SKM-1 treated with dmso at 0.1 percent for 144 hours (cell line): ENCODE results near the gene OTULINL.
A peak's percentile ranks its signal among the peaks of the same experiment; 100 is the strongest.
"Not testable (repeated sequence)": the region's sequence is repeated elsewhere in the genome, so short reads cannot be mapped to it uniquely, and the experiment has no call there.

Source experiments
- DNase-seq: peaks from one replicate; lab custom pipeline; 2025; ENCODE audit not compliant: unreplicated experiment; lab: John Stamatoyannopoulos, UW

Gene OTULINL

DNA sequence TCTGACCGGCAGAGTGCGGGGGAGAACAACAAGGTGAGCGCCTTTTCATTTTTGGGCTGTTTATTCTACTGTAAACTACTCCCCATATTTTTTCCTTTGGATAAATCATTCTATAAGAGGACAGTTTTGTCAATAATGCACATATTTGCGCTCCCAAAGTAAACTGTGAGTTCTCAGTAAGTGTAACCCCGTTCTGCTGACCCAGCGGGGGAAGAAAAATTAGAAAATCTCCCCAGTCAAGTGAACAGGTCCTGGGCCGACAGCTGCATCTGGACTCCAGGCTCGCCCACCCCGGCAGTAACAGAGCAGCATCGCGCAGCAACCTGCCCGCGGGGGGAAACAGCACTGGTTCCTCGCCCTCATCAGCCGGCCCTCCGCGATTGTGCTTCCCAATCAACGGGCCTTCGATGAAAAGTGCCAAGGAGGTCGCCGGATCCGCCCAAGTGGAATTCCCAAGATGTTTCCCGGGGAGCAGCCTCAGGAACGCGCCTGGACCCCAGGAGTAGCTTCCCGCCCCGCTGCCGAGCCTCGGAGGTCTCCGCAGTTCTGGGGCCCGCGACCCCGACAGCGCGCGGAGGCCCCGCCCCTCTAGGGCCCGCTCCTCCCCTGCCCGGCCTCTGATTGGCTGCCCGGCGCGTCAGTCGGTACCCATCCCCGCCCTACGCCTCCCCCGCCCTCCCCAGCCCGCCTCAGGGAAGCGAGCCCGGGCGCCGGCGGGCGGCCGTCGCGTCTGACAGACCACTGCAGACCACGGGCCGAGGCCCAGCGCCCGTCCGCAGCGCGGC lies at the start of gene OTULINL:
OTULINL (plus strand) TSS at position 687 of the 785 bp plus-strand sequence. CDS start 103 bp downstream, outside the sequence.
- DNase-seq: peak; percentile 54

DNA sequence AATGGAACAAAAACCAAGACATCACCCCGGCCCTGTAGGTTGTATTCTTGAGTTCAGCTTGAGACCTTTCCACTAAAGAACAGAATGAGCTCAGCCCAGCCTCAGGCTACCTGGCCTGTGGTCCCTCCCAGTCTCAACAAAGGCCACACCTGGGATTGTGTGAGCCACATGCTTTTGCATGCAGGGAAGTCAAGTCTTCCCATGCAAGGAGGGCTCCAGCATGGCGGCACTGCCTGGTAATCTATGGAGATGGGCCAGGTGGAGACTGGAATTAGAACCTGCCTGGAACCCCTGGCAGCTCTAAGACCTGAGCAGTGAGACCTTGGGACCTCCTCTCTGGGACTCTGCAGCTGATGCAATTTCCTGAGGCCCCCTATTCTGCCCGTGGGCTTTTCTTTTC lies 49.4 kb upstream of the OTULINL start:
- no peak for DNase-seq

DNA sequence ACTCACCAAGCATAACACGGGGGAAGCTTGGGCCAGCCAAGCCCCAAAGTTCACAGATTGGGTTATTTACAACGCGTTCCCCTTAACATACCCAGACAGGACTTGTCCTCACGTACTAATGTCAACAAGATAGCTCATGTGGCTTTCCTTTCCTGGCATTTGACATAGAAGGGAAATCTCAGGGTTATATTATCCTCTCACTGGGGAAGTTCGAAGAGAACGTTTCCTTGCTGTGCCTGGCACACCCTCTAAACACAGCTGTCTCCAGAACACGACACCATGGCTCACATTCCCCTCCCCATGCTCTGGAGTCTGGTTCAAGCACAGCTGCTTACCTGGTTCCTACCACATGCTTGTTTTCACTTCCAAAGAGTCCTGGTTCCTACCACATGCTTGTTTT lies 46.8 kb upstream of the OTULINL start:
- no peak for DNase-seq

DNA sequence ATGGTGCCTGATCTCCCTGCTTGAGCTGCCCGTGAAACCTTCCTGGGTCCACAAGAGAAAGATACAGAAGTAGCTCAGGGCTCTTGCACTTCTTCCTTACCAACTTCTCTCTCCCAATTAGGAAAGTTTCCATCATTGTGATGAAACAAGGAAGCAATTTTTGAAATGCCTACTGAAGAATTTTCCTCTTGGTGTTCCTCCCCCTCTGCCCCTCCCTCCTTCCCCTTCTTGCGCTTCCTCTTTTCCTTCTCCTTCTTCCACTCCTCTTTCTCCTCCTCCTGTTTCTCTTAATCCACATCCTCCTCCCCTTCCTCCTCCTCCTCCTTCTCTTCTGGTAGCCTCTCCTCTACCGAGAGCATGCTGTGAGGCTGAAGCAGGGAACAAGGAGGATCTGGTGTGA lies 36.3 kb upstream of the OTULINL start:
- DNase-seq: peak; percentile 86

DNA sequence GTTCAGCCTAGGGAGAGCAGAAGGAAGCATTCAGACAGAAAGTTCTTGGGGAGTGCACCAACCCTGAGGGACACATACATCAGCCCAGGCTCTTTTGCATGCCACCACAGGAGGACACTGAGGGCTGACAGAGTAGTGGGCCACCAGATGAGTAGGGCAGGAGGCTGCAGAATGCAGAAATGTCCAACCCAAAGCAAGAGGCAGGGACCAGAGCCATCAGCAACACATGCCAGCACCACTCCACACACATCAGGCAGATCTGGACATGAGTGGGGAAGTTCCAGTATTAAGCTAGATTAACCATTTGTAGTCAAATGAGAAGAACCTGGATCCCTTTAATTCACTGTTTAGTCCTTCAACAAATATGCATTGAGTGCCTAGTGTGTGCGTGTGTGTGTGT lies 35.7 kb upstream of the OTULINL start:
- DNase-seq: no peak

DNA sequence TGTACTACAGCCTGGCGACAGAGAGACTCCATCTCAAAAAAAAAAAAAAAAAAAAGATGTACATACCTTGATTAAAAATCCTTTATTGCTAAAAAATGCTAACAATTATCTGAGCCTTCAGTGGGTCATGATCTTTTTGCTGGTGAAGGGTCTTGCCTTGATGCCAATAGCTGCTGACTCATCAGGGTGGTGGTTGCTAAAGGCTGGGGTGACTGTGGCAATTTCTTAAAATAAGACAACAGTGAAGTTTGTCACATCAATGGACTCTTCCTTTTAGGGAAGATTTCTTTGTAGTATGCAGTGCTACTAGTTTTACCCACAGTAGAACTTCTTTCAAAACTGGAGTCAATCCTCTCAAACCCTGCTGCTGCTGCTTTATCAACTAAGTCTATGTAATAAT lies 33.9 kb upstream of the OTULINL start:
- DNase-seq: no peak

DNA sequence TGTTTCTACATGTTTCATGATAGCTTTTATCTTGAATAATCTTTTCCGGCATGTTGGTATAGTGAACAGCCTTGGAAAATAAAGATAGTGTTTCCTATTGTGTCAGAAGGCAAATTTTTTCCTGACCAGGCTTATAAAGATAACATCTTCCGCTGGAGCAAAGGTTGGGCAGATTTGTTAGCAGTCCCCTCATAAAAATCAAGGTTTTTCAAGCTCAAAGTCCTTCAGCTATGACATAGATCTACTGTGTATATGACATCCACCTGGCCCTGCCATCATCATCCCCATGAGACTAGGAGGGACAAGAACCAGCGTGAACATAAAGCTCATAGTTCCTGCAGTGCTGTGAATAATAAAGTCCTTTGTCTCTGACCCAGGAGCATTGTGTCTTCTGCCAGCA lies 30.4 kb upstream of the OTULINL start:
- no peak for DNase-seq

DNA sequence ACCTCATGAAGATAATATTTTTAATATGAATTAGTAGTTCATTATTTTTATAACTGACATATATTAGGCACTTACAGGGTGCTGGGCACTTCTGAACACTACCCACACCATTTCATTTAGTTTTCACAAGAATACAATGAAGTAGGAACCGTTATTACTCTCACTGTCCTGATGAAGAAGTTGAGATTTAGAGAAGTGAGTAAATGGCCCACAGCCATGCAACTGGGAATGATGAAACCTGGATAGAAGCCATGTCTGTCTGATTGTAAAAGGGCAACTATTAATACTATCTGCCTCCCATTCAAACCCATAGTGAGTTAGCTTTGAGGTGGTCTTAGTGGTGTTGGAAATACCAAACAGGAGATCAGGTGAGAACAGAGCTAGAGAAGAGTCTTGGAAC lies 29.6 kb upstream of the OTULINL start:
- DNase-seq: peak; percentile 36

DNA sequence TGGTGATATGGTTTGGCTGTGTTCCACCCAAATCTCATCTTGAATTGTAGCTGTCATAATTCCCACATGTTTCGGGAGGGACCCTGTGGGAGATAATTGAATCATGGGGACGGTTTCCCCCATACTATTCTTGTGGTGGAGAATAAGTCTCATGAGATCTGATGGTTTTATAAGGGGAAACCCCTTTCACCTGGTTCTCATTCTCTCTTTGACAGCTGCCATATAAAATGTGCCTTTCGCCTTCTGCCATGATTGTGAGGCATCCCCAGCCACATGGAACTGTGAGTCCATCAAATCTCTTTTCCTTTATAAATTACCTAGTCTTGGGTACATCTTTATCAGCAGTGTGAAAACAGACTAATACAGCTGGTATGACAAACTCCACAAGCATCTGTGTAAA lies 27.3 kb upstream of the OTULINL start:
- DNase-seq: not testable (repeated sequence)

DNA sequence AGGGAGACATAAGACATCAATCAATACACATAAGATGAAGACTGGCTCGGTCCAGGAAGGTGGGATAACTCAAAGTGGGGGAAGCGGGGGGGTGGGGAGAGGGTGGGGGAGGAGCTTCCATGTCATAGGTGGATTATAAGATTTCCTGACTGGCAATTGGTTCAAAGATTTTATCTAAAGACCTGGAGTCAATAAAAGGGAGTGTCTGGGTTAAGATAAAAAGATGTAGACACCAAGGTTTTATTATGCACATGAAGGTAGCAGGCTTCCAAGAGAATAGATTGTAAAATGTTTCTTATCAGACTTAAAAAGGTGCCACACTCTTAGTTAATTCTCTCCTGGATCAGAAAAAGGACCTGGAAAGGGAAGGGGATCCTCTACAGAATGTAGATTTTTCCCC lies 25.6 kb upstream of the OTULINL start:
- DNase-seq: no peak

DNA sequence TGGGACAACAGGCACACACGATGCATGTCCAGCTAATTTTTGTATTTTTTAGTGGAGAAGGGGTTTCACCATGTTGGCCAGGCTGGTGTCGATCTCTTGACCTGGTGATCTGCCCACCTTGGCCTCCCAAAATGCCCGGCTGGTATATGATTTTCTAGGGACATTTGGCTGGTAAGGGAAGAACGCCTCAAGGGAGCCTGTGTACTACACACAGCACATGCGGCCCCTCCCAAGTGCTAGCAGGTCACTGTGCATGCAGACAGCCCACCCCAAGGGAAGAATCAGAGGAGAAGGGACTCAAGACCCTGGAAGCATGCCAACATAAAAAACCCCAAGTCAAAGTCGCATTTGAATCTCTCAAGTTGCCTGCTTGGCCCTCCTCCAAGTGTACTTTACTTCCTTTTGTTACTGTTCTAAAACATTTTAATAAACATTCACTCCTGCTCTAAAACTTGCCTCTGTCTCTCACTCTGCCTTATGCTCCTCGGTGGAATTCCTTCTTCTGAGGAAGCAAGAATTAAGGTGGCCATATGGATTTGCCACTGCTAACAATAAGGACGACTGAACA lies 24.3 kb upstream of the OTULINL start:
- no peak for DNase-seq

DNA sequence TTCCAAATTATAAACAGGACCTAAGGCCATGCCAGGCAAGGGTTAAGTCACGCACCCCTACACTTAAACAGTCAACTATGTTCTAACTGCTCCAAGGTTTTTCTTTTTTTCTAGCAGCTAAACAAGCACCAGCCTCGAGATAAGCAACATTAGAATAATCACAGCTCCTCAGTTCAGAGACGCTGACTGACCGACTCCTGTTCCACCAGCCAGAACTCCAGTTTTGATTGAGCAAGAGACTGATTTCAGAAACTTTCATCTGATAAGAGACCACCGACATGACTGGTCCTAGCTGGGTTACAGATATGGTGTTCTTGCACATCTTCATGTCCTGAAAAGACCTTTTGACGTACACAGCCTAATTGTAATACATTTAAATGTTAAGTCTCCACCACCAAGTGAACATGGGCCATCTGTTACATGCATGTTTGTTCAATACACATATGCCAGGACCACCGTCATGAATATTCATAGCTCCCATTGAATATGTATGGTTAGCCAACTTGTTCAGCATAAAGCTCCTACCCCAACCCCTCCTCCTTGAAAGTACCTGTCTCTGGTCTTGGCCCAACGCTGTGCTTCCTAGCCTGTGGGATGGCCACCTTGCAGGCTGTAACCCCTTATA lies 23.7 kb upstream of the OTULINL start:
- peak; percentile 21 for DNase-seq

DNA sequence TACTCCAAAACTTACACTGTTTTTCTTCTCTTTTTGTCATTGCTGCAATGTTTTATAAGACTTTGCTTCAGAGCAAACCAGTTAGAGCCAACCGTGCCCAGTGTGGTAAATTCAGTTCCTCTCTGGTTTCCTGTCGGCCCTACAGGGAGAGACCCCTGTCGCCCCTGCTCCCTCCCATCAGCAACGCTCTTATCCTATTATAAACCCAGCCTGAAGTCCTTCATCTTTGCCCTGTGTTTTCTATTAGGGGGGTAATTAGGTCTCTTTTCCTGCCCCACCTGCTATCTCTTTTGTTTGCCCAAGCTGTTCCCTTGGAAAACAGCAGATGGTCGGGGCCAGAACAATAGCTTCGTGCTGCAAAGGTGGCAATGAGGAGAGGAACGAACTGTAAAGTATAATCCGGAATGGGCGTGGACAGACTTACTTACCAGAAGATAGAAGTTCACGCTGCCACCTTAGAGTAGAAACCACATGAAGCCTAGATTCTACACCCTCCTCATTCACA lies 21.4 kb upstream of the OTULINL start:
- peak; percentile 50 for DNase-seq

DNA sequence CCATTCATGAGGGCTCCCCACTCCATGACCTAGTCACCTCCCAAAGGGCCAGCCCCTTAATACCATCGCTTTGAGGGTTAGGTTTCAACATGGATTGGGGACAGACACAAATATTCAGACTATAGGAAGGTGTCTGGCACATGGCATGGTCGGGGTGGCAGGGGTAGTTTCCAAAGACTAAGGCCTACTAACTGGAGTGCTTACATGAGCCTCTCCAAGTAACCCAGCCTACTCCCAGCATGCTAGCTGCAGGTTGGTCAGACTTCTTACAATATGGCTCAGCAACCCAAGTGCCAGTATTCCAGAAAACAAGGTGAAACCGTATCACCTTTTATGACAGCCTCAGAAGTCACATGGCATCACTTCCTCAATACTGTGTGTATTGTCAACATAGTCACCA lies 19.9 kb upstream of the OTULINL start:
- DNase-seq: no peak

DNA sequence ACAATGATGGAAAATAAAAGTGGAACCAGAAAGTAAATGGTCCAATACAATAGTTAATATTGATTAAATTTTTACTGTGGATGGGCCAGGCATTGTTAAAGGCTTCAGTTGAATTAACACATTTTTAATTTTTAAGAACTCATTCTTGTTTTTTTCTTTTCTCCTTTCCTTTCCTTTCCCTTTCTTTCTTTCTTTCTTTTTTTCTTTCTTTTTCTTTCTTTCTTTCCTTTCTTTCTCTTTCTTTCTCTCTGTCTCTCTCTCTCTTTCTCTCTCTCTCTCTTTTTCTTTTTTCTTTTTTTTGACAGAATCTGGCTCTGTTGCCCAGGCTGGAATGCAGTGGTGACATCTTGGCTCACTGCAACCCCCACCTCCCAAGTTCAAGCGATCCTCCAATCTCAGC lies 13.3 kb upstream of the OTULINL start:
- DNase-seq: no peak

DNA sequence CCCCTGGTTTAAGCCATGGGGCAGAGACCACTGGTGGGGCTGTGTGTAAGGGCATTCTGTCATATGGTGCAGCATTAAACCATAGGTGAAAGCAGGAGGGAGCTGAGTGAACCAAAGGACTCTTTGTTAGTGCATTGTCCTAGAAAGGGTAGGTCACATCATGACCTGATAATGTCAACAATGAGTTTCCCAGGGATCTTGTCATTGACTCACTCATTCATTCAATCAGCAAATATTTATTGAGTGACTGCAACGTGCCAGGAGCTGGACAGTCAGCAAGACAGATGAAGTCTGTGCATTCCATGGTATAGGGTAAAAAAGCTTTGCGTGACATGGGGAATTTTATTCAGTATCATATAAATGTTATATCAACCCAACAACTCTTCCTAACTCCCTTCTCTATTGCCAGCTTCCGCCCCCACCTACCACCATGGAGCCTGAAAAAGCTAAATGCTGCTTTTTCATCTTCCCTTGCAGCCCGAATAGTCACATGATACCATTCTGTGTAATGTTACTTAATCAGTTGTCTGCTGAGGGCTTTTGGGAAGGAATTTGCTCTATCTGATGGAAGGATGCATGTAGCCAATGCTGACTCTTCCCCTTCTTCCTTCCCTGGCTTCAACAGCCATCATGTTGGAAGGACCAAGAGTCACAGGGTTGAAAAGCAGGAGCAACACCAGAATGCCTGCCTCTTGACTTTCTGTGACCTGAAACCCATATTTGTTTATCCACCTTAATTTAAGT lies 11.5 kb upstream of the OTULINL start:
- no peak for DNase-seq

DNA sequence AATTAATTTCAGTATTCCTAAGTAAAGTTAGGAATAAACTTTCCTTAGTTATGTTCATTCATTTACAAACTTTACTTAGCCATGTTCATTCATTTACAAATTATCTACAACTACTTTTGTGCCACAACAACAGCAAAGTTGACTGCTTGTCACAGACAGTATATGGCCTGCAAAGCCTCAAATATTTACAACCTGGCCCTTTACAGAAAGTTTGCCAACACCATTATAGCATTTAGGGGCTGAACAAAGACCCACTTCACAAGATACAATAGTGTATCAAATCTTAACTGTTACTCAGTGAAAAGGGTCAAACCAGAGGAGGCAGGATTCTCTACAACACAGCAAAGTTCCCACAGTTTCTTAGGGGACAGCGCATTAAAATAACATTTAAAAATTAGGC lies 9.7 kb upstream of the OTULINL start:
- DNase-seq: no peak

DNA sequence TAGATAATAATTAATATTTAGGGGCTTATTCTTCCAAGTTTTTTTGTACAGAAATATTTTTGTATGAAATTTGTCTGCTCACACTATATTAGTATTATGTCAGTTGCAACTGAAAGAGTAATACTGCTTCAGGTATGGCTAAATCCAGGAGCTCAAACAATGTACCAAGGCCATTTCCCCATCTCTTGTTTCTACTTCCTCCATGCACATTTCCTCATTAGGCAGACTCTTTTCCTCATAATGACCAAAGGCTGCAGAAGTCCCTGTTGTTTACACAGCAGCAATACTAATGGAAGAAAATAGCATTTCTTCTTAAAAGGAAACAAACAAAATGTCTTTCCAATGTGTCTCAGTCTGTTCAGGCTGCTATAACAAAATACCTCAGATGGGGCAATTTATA lies 9.2 kb upstream of the OTULINL start:
- DNase-seq: peak; percentile 61

DNA sequence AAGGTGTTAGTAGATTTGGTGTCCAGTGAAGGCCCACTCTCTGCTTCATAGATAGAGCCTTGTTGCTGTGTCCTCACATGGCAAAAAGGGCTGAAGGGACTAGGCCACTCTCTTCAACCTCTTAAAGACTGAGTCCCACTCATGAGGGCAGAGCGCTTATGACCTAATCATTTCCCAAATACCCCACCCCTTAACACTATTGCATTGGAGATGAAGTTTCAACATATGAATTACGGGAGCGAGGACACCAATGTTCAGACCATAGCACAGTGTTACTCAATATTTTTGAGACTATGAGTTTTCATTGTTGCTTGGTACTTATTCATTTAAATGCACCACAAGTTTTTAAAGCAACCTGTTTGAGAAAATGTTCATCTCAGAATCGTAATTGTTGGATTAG lies 8.8 kb upstream of the OTULINL start:
- no peak for DNase-seq

DNA sequence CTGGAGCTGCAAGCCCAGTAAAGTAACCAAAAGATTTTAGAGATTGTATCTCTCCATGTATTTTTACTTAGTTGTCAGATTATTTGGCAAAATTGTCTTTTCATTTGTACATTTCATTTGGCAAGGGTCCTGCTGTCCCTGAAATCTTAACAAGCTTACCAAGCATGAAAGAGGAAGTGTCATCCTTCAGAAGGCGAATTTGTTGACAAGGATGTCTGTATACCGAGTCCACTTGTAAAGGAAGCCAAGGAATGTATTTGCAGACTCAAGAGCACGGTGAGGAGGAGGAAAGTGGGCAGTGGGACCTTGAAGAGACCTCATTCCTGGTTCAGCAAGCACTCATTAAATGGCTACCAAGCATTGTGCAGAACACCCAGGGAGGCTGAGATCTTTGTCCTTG lies 7.5 kb upstream of the OTULINL start:
- DNase-seq: peak; percentile 44

DNA sequence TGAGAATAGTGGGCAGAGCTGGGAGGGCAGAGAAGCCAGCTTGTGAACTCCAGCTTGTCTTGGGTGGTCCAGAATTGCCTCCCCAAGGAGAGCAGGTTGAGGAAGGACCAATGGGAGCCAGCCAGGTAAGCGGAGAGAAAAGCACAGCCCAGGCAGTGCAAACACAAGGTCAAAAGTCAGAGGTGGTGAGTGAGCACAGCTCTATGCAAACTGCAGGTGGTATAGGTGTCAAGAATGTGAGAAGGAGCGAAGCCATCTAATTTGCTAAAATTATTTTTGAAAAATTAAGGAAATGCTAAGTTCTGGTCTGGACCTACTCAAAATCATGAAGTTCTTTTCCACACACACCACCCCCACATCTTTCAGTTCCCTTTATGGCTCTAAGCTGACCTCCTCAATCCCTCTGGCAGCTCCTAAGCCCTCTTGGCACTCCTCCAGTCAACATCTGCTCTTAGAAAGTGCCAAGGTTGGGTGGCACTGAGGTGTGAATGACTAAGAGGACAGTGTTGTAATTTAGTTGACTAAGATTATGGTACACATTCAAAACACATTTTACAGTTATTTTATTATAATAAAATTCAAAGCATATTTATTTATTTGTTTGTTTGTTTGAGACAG lies 6.6 kb upstream of the OTULINL start:
- peak; percentile 76 for DNase-seq
